NCI-H1694 (cell line): ENCODE data around the gene PLA2G1B.

Experiments
- DNase-seq: peaks from one replicate; lab custom pipeline; 2025; lab: John Stamatoyannopoulos, UW

PLA2G1B gene

GRCh38 chr12:120327593-120327992, at the start of gene PLA2G1B:
PLA2G1B (minus strand) TSS chr12:120327779; CDS start chr12:120327753, 26 bp downstream.
- no peak for DNase-seq

GRCh38 chr12:120376934-120377572, 49.5 kb upstream of the PLA2G1B start:
- DNase-seq, result no peak

GRCh38 chr12:120376416-120376815, 48.8 kb upstream of the PLA2G1B start:
- no peak for DNase-seq

GRCh38 chr12:120376009-120376408, 48.4 kb upstream of the PLA2G1B start:
- no peak for DNase-seq

- no peak for DNase-seq
Observed at GRCh38 chr12:120373683-120374082, 46.1 kb upstream of the PLA2G1B start.

- DNase-seq, result no peak
Observed at GRCh38 chr12:120370343-120371243, 43.0 kb upstream of the PLA2G1B start.

GRCh38 chr12:120369603-120370342, 42.2 kb upstream of the PLA2G1B start:
- no peak for DNase-seq

- DNase-seq, result no peak
Observed at GRCh38 chr12:120368789-120369602, 41.4 kb upstream of the PLA2G1B start, which contains the start of gene MSI1. MSI1 (minus strand) TSS chr12:120369164; CDS start chr12:120369091, 73 bp downstream.

GRCh38 chr12:120367924-120368788, 40.6 kb upstream of the PLA2G1B start:
- no peak for DNase-seq

- DNase-seq, result peak; percentile 22
Observed at GRCh38 chr12:120367233-120367923, 39.8 kb upstream of the PLA2G1B start.

GRCh38 chr12:120366845-120367232, 39.3 kb upstream of the PLA2G1B start:
- no peak for DNase-seq

GRCh38 chr12:120366341-120366705, 38.7 kb upstream of the PLA2G1B start:
- no peak for DNase-seq

GRCh38 chr12:120365675-120366340, 38.2 kb upstream of the PLA2G1B start:
- DNase-seq, result no peak

GRCh38 chr12:120364487-120364886, 36.9 kb upstream of the PLA2G1B start:
- no peak for DNase-seq

- peak; percentile 39 for DNase-seq
Observed at GRCh38 chr12:120363274-120363855, 35.8 kb upstream of the PLA2G1B start.

- DNase-seq, result no peak
Observed at GRCh38 chr12:120362516-120363273, 35.1 kb upstream of the PLA2G1B start.

GRCh38 chr12:120361506-120362208, 34.1 kb upstream of the PLA2G1B start:
- DNase-seq, result peak; percentile 20

GRCh38 chr12:120359128-120359527, 31.5 kb upstream of the PLA2G1B start:
- DNase-seq, result no peak
